ENCODE results near the gene COPB2. TPM values are rescaled to one million over a fixed set of nuclear protein-coding genes. Genes with fewer than 3 reads are reported as not detected.

Gene COPB2
- total RNA-seq (2022; extraction: Qiagen RNA extraction), result 59.7 to 87.4 TPM (median 67.2 TPM) in 5 replicates

GRCh38 chr3:139389552-139390368, at the start of gene COPB2:
COPB2 (minus strand) TSS chr3:139389647; CDS start chr3:139389550, 97 bp downstream.

GRCh38 chr3:139343895-139344856, 45.3 kb downstream of the COPB2 start, which contains the start of gene MRPS22:
MRPS22 (plus strand) TSS chr3:139344020; CDS start chr3:139344027, 7 bp downstream.

Other genes starting within 250 kb of the COPB2 start
- gene MRPS22, start 45.6 kb downstream of the COPB2 start, total RNA-seq (2022; extraction: Qiagen RNA extraction), result 42.7 to 52.6 TPM (median 44.9 TPM) in 5 replicates
- not detected in 5 replicates for gene RBP2, start 86.9 kb upstream of the COPB2 start, total RNA-seq (2022; extraction: Qiagen RNA extraction)
- 4.3 to 5.5 TPM (median 5.0 TPM) in 5 replicates for gene RBP1, start 150.1 kb upstream of the COPB2 start, total RNA-seq (2022; extraction: Qiagen RNA extraction)